Tibial artery (tissue), 4 donors: ENCODE data around the gene CORO1C.

ENCODE experiments used
- DNase-seq, 2 donors: peaks; one replicate each; pipeline ENCODE4 v3.0.0-alpha.2; 2019
- H3K27ac ChIP-seq, 2 donors: fragments of 200-600 bp; sonication (generic) in 1 of 2; 1 replicate in 1 of 2; 2 replicates in 1 of 2; pipeline ENCODE4 v1.5.1; 2018 to 2019; ENCODE audit warnings: mild to moderate bottlenecking in 1 of 2
- H3K27me3 ChIP-seq, 2 donors: fragments of 200-600 bp; sonication (generic) in 1 of 2; one replicate each; pipeline versions ENCODE4 v1.5.1 to v1.6.0; 2016 to 2019
- H3K36me3 ChIP-seq, 3 donors: fragments of 200-600 bp; sonication (generic) in 2 of 3; one replicate each; pipeline ENCODE4 v1.5.1; 2016 to 2019; ENCODE audit warnings: mild to moderate bottlenecking in 2 of 3
- H3K4me1 ChIP-seq, 4 donors: fragments of 200-600 bp; sonication (generic) in 2 of 4; 1 replicate in 3 of 4; 2 replicates in 1 of 4; pipeline ENCODE4 v1.5.1; 2016 to 2019
- H3K4me3 ChIP-seq, 2 donors: fragments of 200-600 bp; sonication (generic) in 1 of 2; 1 replicate in 1 of 2; 2 replicates in 1 of 2; pipeline ENCODE4 v1.5.1; 2018 to 2019; ENCODE audit warnings: mild to moderate bottlenecking in 2 of 2
- H3K9me3 ChIP-seq, 3 donors: fragments of 200-600 bp; sonication (generic) in 1 of 3; one replicate each; pipeline ENCODE4 v1.5.1; 2016 to 2019
- CTCF ChIP-seq, 2 experiments: fragments of 200-600 bp in 1 of 2; fragments of 450-650 bp in 1 of 2; IDR thresholded peaks; one replicate each; pipeline ENCODE4 v1.5.1; 2017 to 2019; ENCODE audit warnings: antibody characterized with exemption in 2 of 2, mild to moderate bottlenecking in 1 of 2, moderate library complexity in 1 of 2
- intact Hi-C: fragments of 100-400 bp; cut with DNase I; formaldehyde crosslinking; loops from one replicate; pipeline ENCODE4 v1.15.0; 2023; ENCODE audit warnings: low total_unique reads

Gene CORO1C

GRCh38 chr12:108690191-108690518, 41.2 kb downstream of the CORO1C start:
- TF ChIP-seq CTCF (IDR thresholded peaks at IDR 0.05) = no peak
- no peak for DNase-seq
- no peaks in the 10 kb centered on the region for H3K9me3 ChIP-seq
- H3K27ac ChIP-seq = peak overlapping the region; percentile 80 to 94
- no peak overlapping the region for H3K4me3 ChIP-seq
- intact Hi-C loops = loop anchor here (5.0 kb wide), 1 partner anchor 42 kb away; the partner anchor contains the start of gene CORO1C
- no peaks in the 10 kb centered on the region for H3K27me3 ChIP-seq
- peaks cover 8 to 95% (median 73%) of the 10 kb centered on the region in 4 donors for H3K4me1 ChIP-seq
- no peaks in the 10 kb centered on the region for H3K36me3 ChIP-seq

- no peak for TF ChIP-seq CTCF (IDR thresholded peaks at IDR 0.05)
- peaks cover 14 to 96% (median 75%) of the 10 kb centered on the region in 4 donors for H3K4me1 ChIP-seq
- H3K36me3 ChIP-seq = no peaks in the 10 kb centered on the region
- intact Hi-C loops = loop anchor here (5.0 kb wide), 1 partner anchor 43 kb away; the partner anchor contains the start of gene CORO1C
- H3K9me3 ChIP-seq = no peaks in the 10 kb centered on the region
- peak overlapping the region; percentile 80 to 94 for H3K27ac ChIP-seq
- no peaks in the 10 kb centered on the region for H3K27me3 ChIP-seq
- peak; percentile 73 to 79 for DNase-seq
- H3K4me3 ChIP-seq = no peak overlapping the region
These were observed 41.8 kb downstream of the CORO1C start for GRCh38 chr12:108689314-108690190.

- intact Hi-C loops = no loop called here
- DNase-seq = peak in 1 of 2 donors; percentile 40
These were observed 44.5 kb downstream of the CORO1C start for GRCh38 chr12:108686780-108687179.

GRCh38 chr12:108685469-108686260, 45.7 kb downstream of the CORO1C start:
- no peaks in the 10 kb centered on the region for H3K27me3 ChIP-seq
- DNase-seq = no peak
- no peak overlapping the region for H3K4me3 ChIP-seq
- no peaks in the 10 kb centered on the region for H3K9me3 ChIP-seq
- peak overlapping the region; percentile 80 to 94 for H3K27ac ChIP-seq
- intact Hi-C loops = no loop called here
- H3K36me3 ChIP-seq = no peaks in the 10 kb centered on the region
- H3K4me1 ChIP-seq = peaks cover 9 to 100% (median 52%) of the 10 kb centered on the region in 4 donors
- TF ChIP-seq CTCF (IDR thresholded peaks at IDR 0.05) = no peak

More at GRCh38 chr12:108686780-108687179, 44.5 kb downstream of the CORO1C start:
- no peak for TF ChIP-seq CTCF (IDR thresholded peaks at IDR 0.05)
- peak overlapping the region; percentile 80 to 94 for H3K27ac ChIP-seq
- H3K4me3 ChIP-seq = no peak overlapping the region
- H3K27me3 ChIP-seq = no peaks in the 10 kb centered on the region
- H3K9me3 ChIP-seq = no peaks in the 10 kb centered on the region
- H3K36me3 ChIP-seq = no peaks in the 10 kb centered on the region
- peaks cover 14 to 100% (median 63%) of the 10 kb centered on the region in 4 donors for H3K4me1 ChIP-seq

- H3K36me3 ChIP-seq = no peaks in the 10 kb centered on the region
- intact Hi-C loops = no loop called here
- H3K27me3 ChIP-seq = no peaks in the 10 kb centered on the region
- no peak overlapping the region for H3K4me3 ChIP-seq
- peaks cover 9 to 99% (median 42%) of the 10 kb centered on the region in 4 donors for H3K4me1 ChIP-seq
- no peak for TF ChIP-seq CTCF (IDR thresholded peaks at IDR 0.05)
- peak overlapping the region; percentile 80 to 94 for H3K27ac ChIP-seq
- H3K9me3 ChIP-seq = no peaks in the 10 kb centered on the region
- DNase-seq = no peak
These were observed 47.3 kb downstream of the CORO1C start for GRCh38 chr12:108683906-108684556.
